Measurements from ENCODE around the gene PSME3IP1.
A peak's percentile ranks its signal among the peaks of the same experiment; 100 is the strongest.
"Not testable (repeated sequence)": the region's sequence is repeated elsewhere in the genome, so short reads cannot be mapped to it uniquely, and the experiment has no call there.

The PSME3IP1 gene, protein sequence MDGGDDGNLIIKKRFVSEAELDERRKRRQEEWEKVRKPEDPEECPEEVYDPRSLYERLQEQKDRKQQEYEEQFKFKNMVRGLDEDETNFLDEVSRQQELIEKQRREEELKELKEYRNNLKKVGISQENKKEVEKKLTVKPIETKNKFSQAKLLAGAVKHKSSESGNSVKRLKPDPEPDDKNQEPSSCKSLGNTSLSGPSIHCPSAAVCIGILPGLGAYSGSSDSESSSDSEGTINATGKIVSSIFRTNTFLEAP

DNA sequence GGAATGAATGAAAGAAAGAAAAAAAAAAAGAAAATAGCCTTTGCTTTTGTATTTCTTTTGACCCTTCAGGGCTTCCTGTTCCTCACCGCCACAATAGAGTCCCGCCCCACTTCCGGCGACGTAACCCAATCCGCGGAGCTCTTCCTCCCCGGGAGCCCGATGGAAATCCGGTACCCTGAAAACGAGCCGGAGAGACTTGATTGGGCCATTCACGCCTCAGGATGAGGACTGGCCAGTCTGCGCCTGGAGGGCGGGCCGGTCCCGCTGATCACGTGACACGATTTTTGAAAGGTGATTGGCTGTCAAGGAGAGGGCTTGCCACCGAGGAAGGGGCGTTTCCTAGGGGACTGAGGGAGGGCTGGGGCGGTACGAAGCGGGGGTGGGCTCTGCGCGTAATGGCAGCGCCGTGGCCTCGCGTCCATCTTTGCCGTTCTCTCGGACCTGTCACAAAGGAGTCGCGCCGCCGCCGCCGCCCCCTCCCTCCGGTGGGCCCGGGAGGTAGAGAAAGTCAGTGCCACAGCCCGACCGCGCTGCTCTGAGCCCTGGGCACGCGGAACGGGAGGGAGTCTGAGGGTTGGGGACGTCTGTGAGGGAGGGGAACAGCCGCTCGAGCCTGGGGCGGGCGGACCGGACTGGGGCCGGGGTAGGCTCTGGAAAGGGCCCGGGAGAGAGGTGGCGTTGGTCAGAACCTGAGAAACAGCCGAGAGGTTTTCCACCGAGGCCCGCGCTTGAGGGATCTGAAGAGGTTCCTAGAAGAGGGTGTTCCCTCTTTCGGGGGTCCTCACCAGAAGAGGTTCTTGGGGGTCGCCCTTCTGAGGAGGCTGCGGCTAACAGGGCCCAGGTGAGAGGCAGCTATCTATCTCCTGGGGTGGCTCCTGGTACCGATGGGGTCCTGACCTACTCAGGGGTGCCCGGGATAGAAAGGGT lies at the start of gene PSME3IP1, which contains the start of gene RSPRY1:
TSS of gene PSME3IP1 (minus strand) at position 95 of the 927 bp plus-strand sequence. CDS start 12,185 bp downstream, outside the sequence.
TSS of gene RSPRY1 (plus strand) at position 385 of the 927 bp plus-strand sequence. CDS start 18,330 bp downstream, outside the sequence.
- DNase-seq (ENCODE audit: low read depth in 3 of 3), result peak; percentile 97 to 99 (median 97)

DNA sequence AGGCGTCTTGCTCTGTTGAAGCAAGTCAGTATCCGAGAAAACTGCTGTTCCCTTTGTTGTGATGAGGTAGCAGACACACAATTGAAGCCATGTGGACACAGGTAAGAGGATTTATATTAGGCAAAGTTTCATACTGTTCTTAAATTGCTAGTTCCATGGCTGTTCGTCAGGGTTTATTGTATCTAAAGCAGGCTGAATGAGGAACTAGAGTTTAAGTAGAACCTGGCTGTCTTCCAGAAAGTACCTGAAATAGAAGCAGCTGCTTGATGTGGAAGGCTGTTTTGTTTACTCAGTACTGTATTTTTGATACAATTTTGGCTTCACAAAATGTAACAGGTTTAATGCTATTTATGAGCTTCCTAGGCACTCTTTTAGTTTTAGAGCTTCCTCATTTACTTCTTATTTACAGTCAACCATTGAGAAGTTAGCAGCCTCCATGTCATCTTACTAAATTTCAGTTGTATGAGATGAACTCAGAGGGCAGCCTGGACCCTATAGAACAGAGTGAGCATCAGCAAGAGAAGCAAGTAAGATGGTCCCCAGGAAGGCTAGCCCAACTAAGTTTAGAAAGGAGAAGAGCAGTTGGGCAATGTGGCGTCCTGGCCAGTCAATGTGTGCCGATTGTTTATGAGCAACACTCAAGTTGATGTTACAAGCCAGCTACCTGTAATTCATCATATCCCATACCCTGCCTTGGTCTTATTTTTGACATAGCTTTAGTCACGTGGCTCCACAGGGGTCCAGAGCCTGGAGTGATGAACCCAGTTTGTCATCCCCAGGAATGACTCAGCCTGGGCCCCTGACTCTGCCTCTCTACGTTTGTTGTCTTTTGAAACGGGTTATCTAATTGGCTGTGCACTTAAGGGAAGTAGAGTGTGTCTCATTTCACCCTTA lies 49.5 kb upstream of the PSME3IP1 start:
- peak in 1 of 3 experiments; percentile 7 for DNase-seq (ENCODE audit: low read depth in 3 of 3)

DNA sequence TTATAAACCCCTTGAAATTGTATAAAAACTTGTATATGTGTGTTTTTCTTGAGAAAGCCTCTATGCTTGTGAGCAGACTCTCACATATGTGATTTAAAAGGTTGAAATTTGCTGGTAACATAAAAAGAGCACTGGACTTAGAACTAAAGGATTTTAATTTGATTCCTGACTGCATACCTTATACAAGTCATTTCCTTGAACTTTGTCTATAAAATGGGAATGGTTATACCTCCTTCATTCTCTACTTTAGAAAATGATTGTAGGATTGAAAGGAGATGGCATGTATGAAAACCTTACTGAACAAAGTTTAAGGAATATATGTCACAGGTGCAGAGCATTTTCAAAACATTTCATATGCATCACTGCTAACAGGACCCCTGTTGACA lies 48.9 kb upstream of the PSME3IP1 start:
- no peak for DNase-seq (ENCODE audit: low read depth in 3 of 3)

DNA sequence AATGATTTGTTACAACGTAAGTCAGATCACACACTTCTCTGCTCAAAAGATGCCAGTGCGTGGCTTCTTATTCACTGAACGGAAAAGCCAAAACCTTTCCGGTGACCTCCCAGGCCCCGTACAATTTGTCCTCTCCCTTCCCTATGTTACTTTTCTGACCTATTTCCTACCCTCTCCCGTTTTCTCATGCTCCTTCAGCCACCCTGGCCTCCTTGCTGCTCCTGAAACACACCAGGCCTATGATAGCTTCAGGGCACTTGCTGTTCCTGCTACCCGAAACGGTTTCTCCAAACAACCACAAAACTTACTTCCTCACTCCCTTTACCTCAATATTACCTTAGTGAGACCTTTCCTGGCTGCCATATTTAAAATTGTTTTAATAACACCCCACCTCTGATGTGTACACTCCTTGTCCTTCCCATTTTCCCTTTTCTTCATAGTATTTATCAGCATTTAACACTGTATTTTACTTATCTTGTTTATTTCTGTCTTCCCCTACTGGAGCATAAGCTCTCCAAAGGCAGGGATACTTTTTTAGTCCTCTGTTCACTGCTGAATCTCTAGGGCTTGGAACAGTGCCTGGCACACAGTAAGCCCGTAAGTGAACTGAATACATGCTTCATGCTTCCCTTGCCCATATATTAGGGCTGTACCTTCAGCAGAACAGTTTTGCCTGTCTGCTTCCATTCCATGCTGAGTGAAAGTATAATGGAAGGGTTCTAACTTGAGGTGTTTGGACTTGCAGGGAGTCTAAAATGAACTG lies 48.3 kb upstream of the PSME3IP1 start:
- DNase-seq (ENCODE audit: low read depth in 3 of 3), result no peak

DNA sequence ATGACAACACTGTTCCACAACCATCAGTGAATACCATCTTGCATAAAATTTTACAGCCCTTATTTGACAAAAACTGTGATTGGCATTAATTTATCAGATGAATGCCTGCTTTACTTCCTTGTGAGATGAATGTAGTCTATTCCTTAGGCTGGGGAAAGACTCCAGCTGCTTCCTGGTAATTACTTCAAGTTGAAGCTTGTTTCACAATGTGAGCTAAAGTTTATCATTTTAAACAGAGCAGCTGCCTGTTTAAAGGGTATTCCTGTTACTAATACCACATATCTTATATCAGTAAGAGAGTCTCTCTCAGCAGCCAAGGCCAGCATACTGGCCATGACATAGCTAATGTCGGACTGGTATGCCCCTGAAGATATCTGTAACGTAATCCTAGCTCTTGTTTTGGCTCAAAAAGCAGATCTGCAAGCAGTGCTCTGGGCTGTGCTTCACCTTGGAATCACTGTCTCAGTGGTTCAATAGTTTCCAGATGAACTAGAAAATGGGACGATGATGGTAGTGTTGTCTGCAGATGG lies 46.0 kb upstream of the PSME3IP1 start:
- DNase-seq (ENCODE audit: low read depth in 3 of 3), result no peak

DNA sequence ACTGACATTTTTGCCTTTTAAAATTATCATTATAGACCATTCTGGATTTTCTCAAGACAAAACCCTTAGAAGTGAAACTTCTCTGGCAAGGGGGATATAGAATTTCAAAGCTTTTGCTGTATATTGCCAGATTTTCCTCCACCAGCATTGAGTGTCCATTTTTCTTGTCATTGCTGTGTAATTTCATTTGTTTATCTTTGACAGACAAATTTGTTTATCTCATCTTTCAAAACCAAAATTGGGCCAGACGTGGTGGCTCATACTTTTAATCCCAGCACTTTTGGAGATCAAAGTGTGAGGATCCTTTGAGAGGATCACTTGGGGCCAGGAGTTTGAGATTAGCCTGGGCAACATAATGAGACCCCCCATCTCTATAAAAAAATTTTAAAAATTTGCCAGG lies 43.2 kb upstream of the PSME3IP1 start:
- DNase-seq (ENCODE audit: low read depth in 3 of 3), result no peak

DNA sequence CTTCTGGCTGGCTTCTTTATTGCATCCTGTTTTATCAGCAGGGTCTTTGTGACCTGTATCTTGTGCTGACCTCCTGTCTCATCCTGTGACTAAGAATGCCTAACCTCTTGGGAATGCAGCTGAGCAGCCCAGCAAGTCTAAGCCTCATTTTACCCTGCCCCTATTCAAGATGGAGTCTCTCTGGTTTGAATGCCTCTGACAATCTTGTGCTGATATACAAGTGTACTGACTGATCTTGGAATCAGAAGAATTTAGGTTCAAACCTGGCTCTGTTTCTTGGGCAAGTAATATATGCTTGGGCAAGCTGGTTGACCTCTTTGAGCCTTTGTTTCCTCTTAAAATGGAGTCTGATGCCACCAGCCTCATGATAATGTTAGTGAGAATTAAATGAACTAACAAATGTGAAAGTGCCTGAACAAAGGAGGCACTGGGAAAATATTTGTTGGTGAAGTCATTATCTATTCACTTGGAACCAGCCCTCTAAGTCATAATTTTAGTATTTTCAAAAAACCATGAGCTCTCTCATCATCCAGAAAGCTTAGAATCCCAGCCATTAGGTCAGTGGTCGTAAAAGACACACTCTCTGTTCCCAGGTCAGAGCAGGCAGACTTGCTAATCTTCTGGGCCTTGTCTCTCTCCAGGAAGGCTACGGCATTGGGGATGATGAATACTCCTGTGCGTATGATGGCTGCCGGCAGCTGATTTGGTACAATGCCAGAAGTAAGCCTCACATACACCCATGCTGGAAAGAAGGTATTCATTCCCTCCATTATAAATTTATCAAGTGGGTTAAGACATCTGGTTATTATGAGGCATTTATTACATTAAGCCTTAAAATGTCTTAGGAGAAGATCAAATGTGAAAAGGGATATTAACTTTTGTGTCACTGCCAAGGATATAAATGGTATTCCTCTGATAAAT lies 41.1 kb upstream of the PSME3IP1 start:
- DNase-seq (ENCODE audit: low read depth in 3 of 3), result no peak

DNA sequence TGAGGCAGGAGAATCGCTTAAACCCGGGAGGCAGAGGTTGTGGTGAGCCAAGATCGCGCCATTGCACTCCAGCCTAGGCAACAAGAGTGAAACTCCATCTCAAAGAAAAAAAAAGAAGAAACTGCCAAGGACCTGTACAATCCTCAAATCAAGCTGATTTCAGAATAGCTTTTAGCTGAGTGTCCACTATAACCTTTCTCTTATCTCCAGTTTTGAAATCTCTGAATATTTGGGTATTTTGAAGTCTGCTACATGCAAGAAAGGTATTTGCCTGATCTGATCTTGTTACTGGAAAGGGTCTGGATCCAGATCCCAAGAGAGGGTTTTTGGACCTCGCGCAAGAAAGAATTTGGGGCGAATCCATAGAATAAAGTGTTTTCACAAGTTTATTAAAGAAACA lies 40.1 kb upstream of the PSME3IP1 start:
- DNase-seq (ENCODE audit: low read depth in 3 of 3), result no peak

DNA sequence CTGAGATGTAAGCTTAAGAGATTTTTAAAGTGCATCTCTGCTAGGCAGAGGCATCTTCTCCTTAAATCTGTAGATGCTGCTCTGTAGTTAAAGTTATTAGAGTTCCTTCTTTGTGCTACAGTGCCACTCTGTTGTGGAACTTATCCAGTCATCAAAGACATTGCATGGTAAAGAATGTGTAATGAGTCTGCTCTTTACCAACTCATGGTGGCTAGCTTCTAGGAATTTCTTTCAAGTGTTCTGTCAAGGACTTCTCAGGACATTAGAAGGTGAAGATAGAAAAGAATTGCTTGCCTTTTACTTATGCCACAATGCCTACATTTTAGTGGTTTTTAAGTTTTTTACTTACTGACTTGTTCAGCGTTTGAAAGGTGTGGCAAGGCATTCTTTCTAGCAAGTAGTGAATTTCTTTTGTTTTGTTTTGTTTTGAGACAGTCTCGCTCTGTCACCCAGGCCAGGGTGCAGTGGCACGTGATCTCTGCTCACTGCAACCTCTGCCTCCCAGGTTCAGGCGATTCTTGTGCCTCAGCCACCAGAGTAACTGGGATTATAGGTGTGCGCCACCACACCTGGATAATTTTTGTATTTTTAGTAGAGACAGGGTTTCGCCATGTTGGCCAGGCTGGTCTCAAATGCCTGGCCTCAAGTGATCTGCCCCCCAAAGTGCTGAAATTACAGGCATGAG lies 39.0 kb upstream of the PSME3IP1 start:
- no peak for DNase-seq (ENCODE audit: low read depth in 3 of 3)

DNA sequence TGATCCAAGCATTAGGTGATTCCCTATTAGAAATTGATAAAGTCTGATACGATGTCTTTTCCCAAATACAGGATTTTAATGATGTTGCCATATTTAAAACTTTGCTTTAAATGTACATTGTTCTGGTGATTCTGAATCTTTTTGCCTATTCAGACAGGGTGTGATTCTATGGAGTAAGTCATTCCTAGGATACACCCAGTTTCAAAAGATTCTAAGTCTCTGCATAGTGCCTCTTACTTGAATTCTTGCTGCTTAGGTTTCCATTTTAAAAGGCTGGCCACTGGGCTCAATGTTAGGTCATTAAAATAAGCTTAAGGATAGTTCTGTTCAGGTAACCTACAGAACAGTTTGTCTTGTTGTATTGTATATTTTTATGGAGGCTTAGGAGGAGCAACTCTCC lies 37.2 kb upstream of the PSME3IP1 start:
- no peak for DNase-seq (ENCODE audit: low read depth in 3 of 3)

DNA sequence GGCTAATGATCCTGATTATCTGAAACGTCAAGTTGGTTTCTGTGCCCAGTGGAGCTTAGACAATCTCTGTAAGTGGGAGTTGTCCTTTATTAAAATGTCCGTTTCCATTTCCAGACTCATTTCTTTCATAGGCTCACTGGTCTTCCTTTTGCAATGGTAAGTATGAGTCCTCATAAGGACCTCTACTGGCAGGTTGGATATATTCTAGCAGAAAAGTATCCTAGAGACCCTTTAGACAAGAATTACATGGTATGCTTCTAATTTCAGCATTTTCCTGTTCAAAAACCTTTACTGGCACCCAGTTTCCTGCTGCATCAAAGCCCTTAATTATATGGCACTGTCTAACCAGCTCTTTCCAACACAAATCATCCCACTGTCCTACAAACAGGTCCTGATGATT lies 31.1 kb upstream of the PSME3IP1 start:
- no peak for DNase-seq (ENCODE audit: low read depth in 3 of 3)

DNA sequence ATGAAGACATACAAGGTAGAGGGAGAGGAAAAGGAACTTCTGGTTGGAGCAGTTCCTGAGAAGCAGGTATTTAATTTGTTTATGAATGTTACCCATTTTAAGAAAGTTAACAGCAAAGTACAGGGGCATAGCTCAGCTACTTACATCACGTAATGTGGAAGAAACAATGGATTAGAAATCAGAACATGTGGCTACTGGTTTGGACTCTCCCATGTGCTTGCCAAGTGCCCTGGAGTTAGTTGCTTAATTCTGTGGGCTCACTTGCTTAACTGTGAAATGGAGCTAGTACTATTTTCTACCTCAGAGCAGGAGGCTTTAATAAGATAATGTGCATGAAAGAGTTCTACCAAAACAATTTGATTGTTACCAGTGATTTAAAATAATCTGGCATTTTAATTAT lies 27.6 kb upstream of the PSME3IP1 start:
- no peak for DNase-seq (ENCODE audit: low read depth in 3 of 3)

DNA sequence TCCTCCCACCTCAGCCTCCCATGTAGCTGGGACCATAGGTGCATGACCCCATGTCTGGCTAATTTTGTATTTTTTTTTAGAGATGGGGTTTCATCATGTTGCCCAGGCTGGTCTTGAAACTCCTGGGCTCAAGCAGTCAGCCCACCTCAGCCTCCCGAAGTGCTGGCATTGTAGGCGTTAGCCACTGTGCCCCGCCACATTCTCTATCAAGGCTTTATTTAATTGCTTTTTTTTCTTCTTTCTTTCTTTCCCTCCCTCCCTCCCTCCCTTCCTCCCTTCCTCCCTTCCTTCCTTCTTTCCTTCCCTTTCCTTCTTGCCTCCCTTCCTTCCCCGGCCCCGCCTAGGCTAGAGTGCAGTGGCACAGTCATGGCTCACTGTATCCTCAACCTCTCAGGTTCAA lies 23.9 kb upstream of the PSME3IP1 start:
- no peak for DNase-seq (ENCODE audit: low read depth in 3 of 3)

DNA sequence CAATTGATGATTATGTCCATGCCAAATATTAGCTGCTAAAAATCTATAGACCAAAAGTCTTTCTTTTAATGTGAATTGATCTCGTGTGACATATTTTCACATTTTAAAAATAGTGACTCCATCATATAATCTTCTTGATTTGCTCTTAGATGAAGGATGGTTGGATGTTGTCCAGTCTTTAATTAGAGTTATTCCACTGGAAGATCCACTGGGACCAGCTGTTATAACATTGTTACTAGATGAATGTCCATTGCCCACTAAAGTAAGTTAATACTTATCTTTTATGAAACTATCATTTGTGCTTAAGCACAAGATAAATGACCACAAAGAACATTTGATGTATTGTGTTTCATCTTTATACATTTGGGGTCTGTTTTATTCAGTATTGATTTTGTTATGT lies 23.1 kb upstream of the PSME3IP1 start:
- no peak for DNase-seq (ENCODE audit: low read depth in 3 of 3)

DNA sequence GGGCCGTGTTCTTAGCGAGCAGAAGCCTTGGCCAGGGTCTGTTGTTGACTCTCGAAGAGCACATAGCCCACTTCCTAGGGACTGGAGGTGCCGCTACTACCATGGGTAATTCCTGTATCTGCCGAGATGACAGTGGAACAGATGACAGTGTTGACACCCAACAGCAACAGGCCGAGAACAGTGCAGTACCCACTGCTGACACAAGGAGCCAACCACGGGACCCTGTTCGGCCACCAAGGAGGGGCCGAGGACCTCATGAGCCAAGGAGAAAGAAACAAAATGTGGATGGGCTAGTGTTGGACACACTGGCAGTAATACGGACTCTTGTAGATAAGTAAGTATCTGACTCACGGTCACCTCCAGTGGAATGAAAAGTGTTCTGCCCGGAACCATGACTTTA lies 18.8 kb upstream of the PSME3IP1 start:
- DNase-seq (ENCODE audit: low read depth in 3 of 3), result no peak

DNA sequence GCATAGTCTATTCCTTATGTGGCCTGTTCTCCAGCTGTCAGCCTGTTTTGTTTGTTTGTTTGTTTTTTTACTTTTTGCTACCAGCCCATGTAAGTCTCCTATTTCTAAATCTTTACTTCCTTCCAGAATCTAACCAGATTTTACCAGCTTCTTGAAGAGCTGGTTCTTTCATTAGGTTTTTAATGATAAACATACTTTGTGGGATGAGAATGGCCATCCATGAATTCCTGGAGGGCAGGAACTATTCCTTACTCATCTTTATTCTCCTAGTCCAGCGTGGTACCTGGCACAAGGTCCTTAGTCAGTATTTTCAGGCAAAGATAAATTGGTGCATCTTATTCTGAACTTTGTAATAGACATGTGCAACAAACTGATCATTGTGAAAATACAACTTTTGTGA lies 17.6 kb upstream of the PSME3IP1 start:
- no peak for DNase-seq (ENCODE audit: low read depth in 3 of 3)

DNA sequence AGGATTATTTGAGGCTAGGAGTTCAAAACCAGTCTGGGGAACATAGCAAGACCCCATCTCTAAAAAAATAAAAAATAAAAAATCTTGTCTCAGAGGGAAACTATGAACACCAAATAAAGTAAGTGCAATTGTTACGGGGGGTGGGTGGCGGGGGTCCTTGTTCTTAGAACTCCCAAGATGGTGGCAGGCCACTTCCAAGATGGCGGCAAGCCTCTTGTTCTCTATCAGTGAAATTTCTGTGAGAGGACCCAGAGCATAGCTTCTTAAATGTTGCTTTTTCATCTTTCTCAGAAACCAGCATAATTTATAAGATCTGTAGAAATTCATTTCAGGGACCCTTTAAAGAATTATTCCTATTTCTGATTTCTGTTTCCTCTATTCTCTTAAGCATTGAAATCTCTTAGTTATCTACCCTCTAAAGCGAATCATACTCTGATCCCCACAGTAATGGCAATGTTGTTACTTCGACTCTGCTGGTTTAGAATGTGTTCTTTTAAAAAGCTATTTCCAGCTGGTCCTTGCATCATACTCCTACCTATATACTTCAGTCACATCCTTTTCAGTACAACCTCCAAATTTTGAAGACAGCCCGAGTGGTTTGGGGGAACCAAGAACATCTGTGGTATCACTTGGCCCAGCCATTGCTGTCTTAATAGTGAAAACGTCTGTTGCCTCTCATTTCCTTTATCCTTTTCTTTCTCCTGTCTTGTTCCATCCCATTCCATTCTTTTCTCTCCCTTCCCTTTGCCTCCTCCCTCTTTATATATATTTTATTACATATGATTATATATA lies 16.5 kb upstream of the PSME3IP1 start:
- DNase-seq (ENCODE audit: low read depth in 3 of 3), result no peak

DNA sequence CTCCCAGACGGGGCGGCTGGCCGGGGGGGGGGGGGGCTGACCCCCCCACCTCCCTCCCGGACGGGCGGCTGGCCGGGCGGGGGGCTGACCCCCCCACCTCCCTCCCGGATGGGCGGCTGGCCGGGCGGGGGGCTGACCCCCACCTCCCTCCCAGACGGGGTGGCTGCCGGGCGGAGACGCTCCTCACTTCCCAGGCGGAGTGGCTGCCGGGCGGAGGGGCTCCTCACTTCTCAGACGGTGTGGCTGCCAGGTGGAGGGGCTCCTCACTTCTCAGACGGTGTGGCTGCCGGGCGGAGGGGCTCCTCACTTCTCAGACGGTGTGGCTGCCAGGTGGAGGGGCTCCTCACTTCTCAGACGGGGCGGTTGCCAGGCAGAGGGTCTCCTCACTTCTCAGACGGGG lies 15.1 kb upstream of the PSME3IP1 start:
- not testable (repeated sequence) for DNase-seq (ENCODE audit: low read depth in 3 of 3)
